ENCODE results near the gene HTRA2. TPM values are rescaled to one million over a fixed set of nuclear protein-coding genes. Genes with fewer than 3 reads are reported as not detected.
A peak's percentile ranks its signal among the peaks of the same experiment; 100 is the strongest.

Gene HTRA2
- total RNA-seq, 1 experiment from 2014 or later = 24.9 TPM

DNA sequence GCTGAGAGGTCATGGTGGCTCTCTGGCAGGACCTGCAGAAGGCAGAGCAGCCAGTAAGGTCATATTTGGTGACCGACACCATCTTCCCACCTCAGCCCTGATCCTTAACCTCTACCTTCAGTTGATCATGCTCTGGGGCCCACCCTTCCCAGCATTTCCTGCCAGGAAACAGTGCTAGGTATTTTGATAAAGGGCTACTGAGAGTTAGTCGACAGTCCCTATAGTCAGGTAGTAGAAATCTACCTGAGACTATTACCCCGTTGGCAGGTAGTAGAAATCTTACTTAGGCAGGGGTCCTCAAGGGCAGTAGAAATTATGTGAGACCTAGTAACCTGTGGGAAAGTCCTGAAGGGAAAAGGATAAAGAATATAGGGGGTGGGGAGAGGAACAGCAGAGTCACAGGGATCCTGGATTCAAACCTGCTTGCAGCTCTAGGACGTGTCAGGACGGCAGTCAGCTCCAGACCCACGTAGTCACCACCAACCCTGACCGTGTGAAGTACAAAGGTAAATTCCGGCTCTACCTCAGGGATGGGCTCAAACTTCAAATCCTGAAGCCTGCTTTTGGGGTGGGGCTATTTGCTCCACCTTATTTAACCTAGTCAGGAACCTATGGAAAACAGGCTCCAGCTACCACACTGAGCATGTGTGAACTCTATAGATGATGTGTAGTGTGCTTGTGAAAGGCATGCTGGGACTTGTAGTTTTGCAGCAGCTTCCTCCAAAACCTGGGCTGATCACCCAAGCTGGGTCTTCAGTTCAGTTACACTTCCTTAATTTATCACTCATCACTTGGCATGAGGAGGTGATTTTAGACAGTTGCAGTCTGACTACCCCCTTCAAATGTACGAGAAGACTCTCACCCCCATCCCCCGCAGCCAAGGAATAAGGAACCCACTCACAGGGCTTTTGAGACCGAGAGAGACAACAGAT is 3.8 kb upstream of the HTRA2 start, which contains the start of gene DQX1:
Gene DQX1, minus strand, starts transcription at position 515 of the 932 bp plus-strand sequence. Its CDS starts 502 bp downstream, at position 13.
- DNase-seq = peak; percentile 78
- no peak within 1 kb of the TSS for H4K91ac ChIP-seq (ENCODE audit: insufficient read length, low read depth, low read length)
- peaks cover 15% of the 10 kb centered on the region for H3K23me2 ChIP-seq (ENCODE audit: insufficient read length, low read depth, low read length, poor library complexity, severe bottlenecking)
- H3T11ph ChIP-seq (ENCODE audit: low read length) = no peak within 1 kb of the TSS
- no peak within 1 kb of the TSS for H2BK12ac ChIP-seq (ENCODE audit: insufficient read length, low read depth, low read length)
- H3K4ac ChIP-seq (ENCODE audit: low read depth, low read length) = no peak within 1 kb of the TSS
- H2AFZ ChIP-seq (ENCODE audit: low read length) = no peak within 1 kb of the TSS
- H2AK5ac ChIP-seq (ENCODE audit: insufficient read length, low read length) = no peak within 1 kb of the TSS
- H4K5ac ChIP-seq (ENCODE audit: insufficient read length, low read depth, low read length) = no peak within 1 kb of the TSS
- H3K9me3 Mint-ChIP-seq = no peaks in the 10 kb centered on the region; a peak in 1 of 5 replicates
- peak within 1 kb of the TSS; percentile 30 to 63; a peak in 4 of 5 replicates for H3K4me3 Mint-ChIP-seq
- no peak within 1 kb of the TSS for H3K4me2 ChIP-seq (ENCODE audit: insufficient read depth, insufficient read length, low read length)
- no peaks in the 10 kb centered on the region for H3K9me3 ChIP-seq (ENCODE audit: control insufficient read depth, low read depth, low read length)
- no peak within 1 kb of the TSS for H3K56ac ChIP-seq (ENCODE audit: insufficient read length, low read depth, low read length)
- no peak within 1 kb of the TSS for H3K23ac ChIP-seq (ENCODE audit: insufficient read length, low read depth, low read length)
- peaks cover 4% of the 10 kb centered on the region for H3K79me1 ChIP-seq (ENCODE audit: insufficient read depth, low read depth, low read length, poor library complexity, severe bottlenecking)
- peaks cover 4% of the 10 kb centered on the region; the same call in 1 of the 2 replicates for H3K4me1 ChIP-seq (ENCODE audit: insufficient read depth, low read length)
- no peak within 1 kb of the TSS for H3K27ac ChIP-seq (ENCODE audit: insufficient read length, low read depth, low read length)
- peaks cover 4% of the 10 kb centered on the region; the same call in 1 of the 2 replicates for H3K79me2 ChIP-seq (ENCODE audit: insufficient read depth, low read length)
- no peak for TF ChIP-seq CTCF (conservative IDR thresholded peaks at IDR 0.05)
- WGBS (ENCODE audit: extremely low coverage, insufficient read length, low lambda C conversion rate) = no CpG with 5 or more reads among the region's 11 CpGs
- peak within 1 kb of the TSS in 1 of 3 experiments; percentile 55; a peak in 2 of 7 replicates for H3K27ac Mint-ChIP-seq
- H2BK120ac ChIP-seq (ENCODE audit: low read depth, low read length, poor library complexity, severe bottlenecking) = no peak within 1 kb of the TSS
- no peak within 1 kb of the TSS for H4K8ac ChIP-seq (replicated peaks; ENCODE audit: insufficient read length, low read depth, low read length)
- no peak within 1 kb of the TSS for H2BK15ac ChIP-seq (ENCODE audit: low read depth, low read length)
- peaks cover 28% of the 10 kb centered on the region for H3K27me3 Mint-ChIP-seq (ENCODE audit: low read depth)
- no peak within 1 kb of the TSS for H2BK20ac ChIP-seq (ENCODE audit: low read depth, low read length, poor library complexity, severe bottlenecking)
- H3K4me1 Mint-ChIP-seq = peaks cover 17 to 19% of the 10 kb centered on the region in 2 experiments
- H3K9ac ChIP-seq (ENCODE audit: extremely low read depth, insufficient read length, low read length) = no peak within 1 kb of the TSS
- no peak within 1 kb of the TSS for H2BK5ac ChIP-seq (ENCODE audit: insufficient read length, low read length)
- H3K27me3 ChIP-seq (ENCODE audit: insufficient read depth, low read length) = peaks cover 3% of the 10 kb centered on the region; the same call in 1 of the 2 replicates
- no peak within 1 kb of the TSS for H3K14ac ChIP-seq (ENCODE audit: insufficient read depth, low read length)
- no peaks in the 10 kb centered on the region for H4K20me1 ChIP-seq (ENCODE audit: control insufficient read depth, insufficient read depth, insufficient read length)
- peaks cover 23 to 35% (median 30%) of the 10 kb centered on the region in 3 experiments for H3K36me3 Mint-ChIP-seq (ENCODE audit: insufficient read depth in 1 of 3, low read depth in 3 of 3)
- no peak within 1 kb of the TSS for H3K18ac ChIP-seq (ENCODE audit: insufficient read length, low read depth, low read length)
